PC-3 (cell line): ENCODE measurements around the gene IFFO2. TPM values are rescaled to one million over a fixed set of nuclear protein-coding genes. Genes with fewer than 3 reads are reported as not detected.
A peak's percentile ranks its signal among the peaks of the same experiment; 100 is the strongest.

Source experiments
- ATAC-seq: fragments of 200-7000 bp; cut with Tn5 transposase; 2 replicates; pipeline ENCODE4 v1.9.1; 2020; ENCODE audit warnings: mild to moderate bottlenecking, moderate library complexity
- BruUV-seq: library from RNA; stranded (reverse); fragments of 400-500 nt; replicated peaks from 2 replicates; lab custom pipeline; 2021; lab: Mats Ljungman, UMichigan
- CTCF ChIA-PET: fragments of 300-600 bp; sonication (Branson Sonifier 250); formaldehyde crosslinking; loops from one replicate; lab custom pipeline; 2022; ENCODE audit warnings: antibody characterized with exemption; lab: Charles Lee
- POLR2A ChIA-PET: fragments of 300-600 bp; sonication (Branson Sonifier 250); formaldehyde crosslinking; loops from one replicate; lab custom pipeline; 2022; ENCODE audit warnings: antibody characterized with exemption; ENCODE audit not compliant: unreplicated experiment; lab: Charles Lee
- DNase-seq: peaks from one replicate; pipeline ENCODE4 v3.0.0-alpha.2; 2015
- H2AFZ ChIP-seq: fragments of 300-600 bp; sonication (generic); 2 replicates; pipeline ENCODE4 v1.6.0; 2016; ENCODE audit warnings: antibody characterized with exemption, low read length
- H3F3A ChIP-seq: fragments of 300-600 bp; sonication (generic); one replicate; pipeline ENCODE4 v1.6.0; 2017; ENCODE audit warnings: antibody characterized with exemption, low read length, control low read depth, mild to moderate bottlenecking; ENCODE audit not compliant: unreplicated experiment
- H3K27ac ChIP-seq: fragments of 300-600 bp; sonication (generic); 2 replicates; pipeline ENCODE4 v1.5.1; 2016; ENCODE audit warnings: mild to moderate bottlenecking, low read length
- H3K27me3 ChIP-seq: fragments of 300-600 bp; sonication (generic); 2 replicates; pipeline ENCODE4 v1.6.1; 2016; ENCODE audit warnings: low read length, mixed read lengths
- H3K36me3 ChIP-seq: fragments of 300-600 bp; sonication (generic); 2 replicates; pipeline ENCODE4 v1.6.1; 2016; ENCODE audit warnings: low read depth, mixed run types, low read length, mixed read lengths
- H3K4me1 ChIP-seq: fragments of 300-600 bp; sonication (generic); 2 replicates; pipeline ENCODE4 v1.5.1; 2016; ENCODE audit warnings: low read length; ENCODE audit not compliant: insufficient read depth
- H3K4me2 ChIP-seq: fragments of 300-600 bp; sonication (generic); 2 replicates; pipeline ENCODE4 v1.6.0; 2016; ENCODE audit warnings: low read length
- H3K4me3 ChIP-seq: fragments of 300-600 bp; sonication (generic); 2 replicates; pipeline ENCODE4 v1.5.1; 2016; ENCODE audit warnings: mild to moderate bottlenecking, low read length, mixed read lengths
- H3K79me2 ChIP-seq: fragments of 300-600 bp; sonication (generic); 2 replicates; pipeline ENCODE4 v1.6.1; 2017; ENCODE audit warnings: low read length, mixed read lengths
- H3K9ac ChIP-seq: fragments of 300-600 bp; sonication (generic); 2 replicates; pipeline ENCODE4 v1.6.0; 2016; ENCODE audit warnings: mild to moderate bottlenecking, low read length
- H3K9me2 ChIP-seq: fragments of 300-600 bp; sonication (generic); replicated peaks from 2 replicates; pipeline ENCODE4 v1.6.1; 2016; ENCODE audit warnings: mixed run types, low read length, mixed read lengths
- H3K9me3 ChIP-seq: fragments of 300-600 bp; sonication (generic); 2 replicates; pipeline ENCODE4 v1.6.1; 2016; ENCODE audit warnings: low read length, mixed read lengths
- H4K20me1 ChIP-seq: fragments of 300-600 bp; sonication (generic); 2 replicates; pipeline ENCODE4 v1.6.1; 2016; ENCODE audit warnings: low read length, mixed read lengths
- EZH2 ChIP-seq: fragments of 300-600 bp; sonication (generic); IDR thresholded peaks from one replicate; pipeline ENCODE4 v1.6.1; 2017; ENCODE audit warnings: antibody characterized with exemption, mild to moderate bottlenecking, low read length; ENCODE audit not compliant: unreplicated experiment
- EZH2phosphoT487 ChIP-seq: fragments of 300-600 bp; sonication (generic); IDR thresholded peaks from 2 replicates; pipeline ENCODE4 v1.6.1; 2018; ENCODE audit warnings: mild to moderate bottlenecking, antibody characterized with exemption, low read length, borderline replicate concordance
- intact Hi-C: fragments of 100-400 bp; cut with micrococcal nuclease; formaldehyde crosslinking; loops from 2 replicates; pipeline ENCODE4 v1.9.0; 2023
- total RNA-seq: library from RNA; depleted of rRNA; stranded (reverse); fragments of >200 nt; gene quantifications from 2 replicates; pipeline ENCODE4 v1.2.3, GENCODE V29; 2014
- TF ChIP-seq, protein P1 (sequence below): fragments of 300-600 bp; sonication (generic); conservative IDR thresholded peaks from 2 replicates; pipeline ENCODE4 v1.5.1; 2017; ENCODE audit warnings: antibody characterized with exemption, low read depth, mild to moderate bottlenecking, low read length

The IFFO2 gene
- total RNA-seq, 1 experiment from 2014 or later = 30.7 TPM

- Histone ChIP-seq H3K4me3 (no peak overlapping the region), H3K79me2 (peaks cover 82% of the 10 kb centered on the region), H3F3A (no peaks in the 10 kb centered on the region), H4K20me1 (no peaks in the 10 kb centered on the region), H2AFZ (no peak overlapping the region), H3K9me3 (no peaks in the 10 kb centered on the region), H3K4me2 (no peak overlapping the region), H3K4me1 (peaks cover 76% of the 10 kb centered on the region), H3K27ac (0 out of 2 replicates have a peak overlapping the region, but pooled peaks have one; percentile 100), H3K36me3 (no peaks in the 10 kb centered on the region), H3K27me3 (no peaks in the 10 kb centered on the region), H3K9me2 (no peaks in the 10 kb centered on the region), H3K9ac (no peak overlapping the region)
- intact Hi-C loops = no loop called here
- ATAC-seq = no peak
- CTCF ChIA-PET = no interaction called here
- BruUV-seq = no TSS peak
- POLR2A ChIA-PET = no interaction called here
- TF ChIP-seq EZH2 = no peak
- TF ChIP-seq, protein P1, sequence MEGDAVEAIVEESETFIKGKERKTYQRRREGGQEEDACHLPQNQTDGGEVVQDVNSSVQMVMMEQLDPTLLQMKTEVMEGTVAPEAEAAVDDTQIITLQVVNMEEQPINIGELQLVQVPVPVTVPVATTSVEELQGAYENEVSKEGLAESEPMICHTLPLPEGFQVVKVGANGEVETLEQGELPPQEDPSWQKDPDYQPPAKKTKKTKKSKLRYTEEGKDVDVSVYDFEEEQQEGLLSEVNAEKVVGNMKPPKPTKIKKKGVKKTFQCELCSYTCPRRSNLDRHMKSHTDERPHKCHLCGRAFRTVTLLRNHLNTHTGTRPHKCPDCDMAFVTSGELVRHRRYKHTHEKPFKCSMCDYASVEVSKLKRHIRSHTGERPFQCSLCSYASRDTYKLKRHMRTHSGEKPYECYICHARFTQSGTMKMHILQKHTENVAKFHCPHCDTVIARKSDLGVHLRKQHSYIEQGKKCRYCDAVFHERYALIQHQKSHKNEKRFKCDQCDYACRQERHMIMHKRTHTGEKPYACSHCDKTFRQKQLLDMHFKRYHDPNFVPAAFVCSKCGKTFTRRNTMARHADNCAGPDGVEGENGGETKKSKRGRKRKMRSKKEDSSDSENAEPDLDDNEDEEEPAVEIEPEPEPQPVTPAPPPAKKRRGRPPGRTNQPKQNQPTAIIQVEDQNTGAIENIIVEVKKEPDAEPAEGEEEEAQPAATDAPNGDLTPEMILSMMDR = no peak
- no peak for TF ChIP-seq EZH2phosphoT487
- no peak for DNase-seq
Observed at GRCh38 chr1:18928985-18929384, 27.5 kb downstream of the IFFO2 start.

GRCh38 chr1:18928406-18928805 is 28.1 kb downstream of the IFFO2 start:
- H3K27me3 ChIP-seq = no peaks in the 10 kb centered on the region
- no TSS peak for BruUV-seq
- no peak overlapping the region for H3K4me3 ChIP-seq
- no peaks in the 10 kb centered on the region for H3K36me3 ChIP-seq
- peaks cover 83% of the 10 kb centered on the region for H3K79me2 ChIP-seq
- no peak for TF ChIP-seq EZH2phosphoT487
- TF ChIP-seq, protein P1 = no peak
- TF ChIP-seq EZH2 = no peak
- DNase-seq (no peak), ATAC-seq (no peak)
- POLR2A ChIA-PET = no interaction called here
- H3K9me3 ChIP-seq = no peaks in the 10 kb centered on the region
- peak overlapping the region; percentile 93 for H3K9ac ChIP-seq
- no peaks in the 10 kb centered on the region for H3K9me2 ChIP-seq
- H4K20me1 ChIP-seq = no peaks in the 10 kb centered on the region
- intact Hi-C loops = no loop called here
- no peak overlapping the region for H2AFZ ChIP-seq
- CTCF ChIA-PET = no interaction called here
- peak overlapping the region; percentile 73 for H3K4me2 ChIP-seq
- peaks cover 81% of the 10 kb centered on the region for H3K4me1 ChIP-seq
- H3K27ac ChIP-seq = peak overlapping the region; percentile 100
- H3F3A ChIP-seq = no peaks in the 10 kb centered on the region

DNA sequence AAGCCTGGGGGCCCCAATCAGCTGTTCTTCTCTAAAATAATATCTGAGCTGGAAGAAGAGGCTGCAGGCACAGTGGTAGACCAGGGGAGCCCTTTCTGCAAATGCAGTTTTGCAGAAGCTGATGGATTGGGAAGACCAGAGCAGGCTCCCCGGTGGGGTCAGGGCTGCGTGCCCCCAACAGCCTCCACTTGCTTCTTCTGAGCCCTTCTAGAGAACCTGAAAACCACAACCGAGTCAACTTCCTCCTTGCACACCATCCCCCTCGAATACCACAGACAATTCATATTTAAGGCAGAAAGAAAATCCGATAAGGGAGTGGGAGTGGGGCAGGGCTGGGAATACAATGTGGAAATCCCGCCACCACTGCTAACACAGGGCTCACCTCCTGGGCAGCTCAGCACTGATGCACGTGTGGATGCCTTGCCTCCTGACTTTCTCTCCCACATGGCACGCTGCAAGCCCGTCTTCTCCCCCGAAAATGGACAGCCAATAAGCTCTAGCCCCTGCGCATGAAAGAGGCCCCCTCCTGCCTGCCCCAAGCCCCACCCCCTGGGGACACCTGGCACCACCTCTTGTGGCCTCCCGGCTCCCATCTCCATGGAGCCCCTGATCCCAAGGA is 28.7 kb downstream of the IFFO2 start:
- DNase-seq = peak; percentile 74
- peak overlapping the region; percentile 73 for H3K4me2 ChIP-seq
- TF ChIP-seq, protein P1 = no peak
- TF ChIP-seq EZH2phosphoT487 = no peak
- TF ChIP-seq EZH2 = no peak
- no TSS peak for BruUV-seq
- peak overlapping the region; percentile 100 for H3K27ac ChIP-seq
- ChIA-PET POLR2A (no interaction called here), CTCF (interaction anchor here (0.6 to 0.9 kb wide), 2 partner anchors 10 to 14 kb away, joined by 3 to 4 read pairs; no protein-coding TSS in a partner anchor)
- peak overlapping the region; percentile 34; the same call in 1 of the 2 replicates for H3K4me3 ChIP-seq
- H3K36me3 ChIP-seq = no peaks in the 10 kb centered on the region
- peak; percentile 17 for ATAC-seq
- H3K79me2 ChIP-seq = peaks cover 83% of the 10 kb centered on the region
- no peaks in the 10 kb centered on the region for H3K9me2 ChIP-seq
- no peak overlapping the region for H2AFZ ChIP-seq
- H3K4me1 ChIP-seq = peaks cover 82% of the 10 kb centered on the region
- no peaks in the 10 kb centered on the region for H4K20me1 ChIP-seq
- intact Hi-C loops = no loop called here
- peak overlapping the region; percentile 93 for H3K9ac ChIP-seq
- no peaks in the 10 kb centered on the region for H3K27me3 ChIP-seq
- H3K9me3 ChIP-seq = no peaks in the 10 kb centered on the region
- H3F3A ChIP-seq = no peaks in the 10 kb centered on the region
